Hippocampal formation (tissue), 2 donors: Measurements from ENCODE around the gene HECA.

Experiments
- DNase-seq, 2 donors: peaks; one replicate each; lab custom pipeline; 2025; lab: John Stamatoyannopoulos, UW

HECA gene

GRCh38 chr6:139161169-139161568 lies 26.3 kb downstream of the HECA start:
- DNase-seq, result no peak

DNA sequence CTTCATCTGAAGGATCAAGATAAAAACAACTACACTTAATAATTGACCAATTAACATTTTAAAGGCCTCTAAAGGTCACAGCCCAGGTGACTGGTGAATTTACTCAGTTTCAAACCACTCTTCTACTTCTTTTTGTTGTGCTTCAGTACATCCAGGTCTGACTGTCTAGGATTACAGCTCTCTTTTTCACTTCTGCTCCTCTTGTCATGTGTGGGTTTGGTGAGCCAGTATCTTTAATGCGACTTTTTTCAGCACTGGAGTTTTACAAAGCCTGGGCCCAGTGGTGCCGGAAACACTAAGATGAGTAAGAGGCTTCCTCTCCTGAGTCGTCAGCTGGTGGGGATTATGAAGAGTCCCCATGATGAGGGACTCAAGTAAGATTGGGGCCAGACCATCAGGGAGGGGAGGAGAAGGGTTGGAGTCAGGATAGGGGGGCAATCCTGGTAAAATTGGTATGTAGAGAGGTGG lies 27.0 kb downstream of the HECA start:
- DNase-seq, result no peak

- no peak for DNase-seq
These were observed 29.1 kb downstream of the HECA start for GRCh38 chr6:139164001-139164400.

GRCh38 chr6:139165324-139165723 lies 30.4 kb downstream of the HECA start:
- no peak for DNase-seq

GRCh38 chr6:139166238-139166955 lies 31.5 kb downstream of the HECA start:
- DNase-seq, result no peak

DNA sequence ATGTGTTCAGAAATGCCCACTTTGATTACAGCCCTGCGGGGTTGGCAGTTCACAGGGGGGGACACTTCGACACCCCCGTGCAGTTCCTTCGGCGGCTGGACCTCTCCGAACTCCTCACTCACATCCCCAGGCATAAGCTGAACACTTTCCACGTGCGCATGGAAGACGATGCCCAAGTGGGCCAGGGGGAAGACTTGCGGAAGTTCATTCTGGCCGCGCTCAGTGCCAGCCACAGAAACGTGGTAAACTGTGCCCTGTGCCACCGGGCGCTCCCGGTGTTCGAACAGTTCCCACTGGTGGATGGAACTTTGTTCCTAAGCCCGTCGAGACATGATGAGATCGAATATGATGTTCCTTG lies 32.1 kb downstream of the HECA start:
- no peak for DNase-seq

DNA sequence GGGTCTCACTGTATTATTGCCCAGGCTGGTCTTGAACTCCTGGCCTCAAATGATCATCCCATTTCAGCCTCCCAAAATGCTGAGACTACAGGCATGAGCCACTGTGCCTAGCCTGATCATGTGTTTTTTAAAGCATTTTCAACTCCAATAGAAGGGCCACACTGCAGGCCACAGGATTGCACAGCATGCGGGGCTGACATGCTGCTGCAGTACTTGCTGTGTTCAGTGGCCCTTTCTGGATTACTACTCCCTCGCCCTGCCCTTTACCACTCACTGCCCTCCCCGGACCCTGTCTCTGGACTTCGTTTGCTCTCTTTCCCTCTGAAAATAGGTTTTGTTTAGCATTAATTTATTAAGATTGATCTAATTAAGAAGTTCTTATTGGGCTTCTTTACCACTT lies 37.3 kb downstream of the HECA start:
- no peak for DNase-seq

DNA sequence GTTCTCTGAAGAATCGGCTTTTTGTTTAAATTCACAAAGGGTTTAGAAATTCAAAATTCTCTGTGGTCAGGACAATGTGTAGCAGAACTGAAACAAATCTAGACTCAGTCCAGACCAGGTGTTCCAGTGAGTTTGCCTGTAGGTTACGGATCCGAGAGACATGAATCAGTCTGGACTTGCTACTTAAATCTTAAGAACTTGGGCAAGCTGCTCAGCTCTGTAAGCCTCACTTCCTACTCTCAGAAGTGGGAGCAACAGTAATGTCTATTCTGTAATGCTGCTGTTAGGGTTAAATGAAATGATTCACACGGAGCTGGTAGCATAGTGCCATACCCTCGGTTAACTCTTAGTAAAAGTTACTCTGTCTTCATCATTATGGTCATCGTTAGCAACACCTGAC lies 37.7 kb downstream of the HECA start:
- DNase-seq, result no peak

DNA sequence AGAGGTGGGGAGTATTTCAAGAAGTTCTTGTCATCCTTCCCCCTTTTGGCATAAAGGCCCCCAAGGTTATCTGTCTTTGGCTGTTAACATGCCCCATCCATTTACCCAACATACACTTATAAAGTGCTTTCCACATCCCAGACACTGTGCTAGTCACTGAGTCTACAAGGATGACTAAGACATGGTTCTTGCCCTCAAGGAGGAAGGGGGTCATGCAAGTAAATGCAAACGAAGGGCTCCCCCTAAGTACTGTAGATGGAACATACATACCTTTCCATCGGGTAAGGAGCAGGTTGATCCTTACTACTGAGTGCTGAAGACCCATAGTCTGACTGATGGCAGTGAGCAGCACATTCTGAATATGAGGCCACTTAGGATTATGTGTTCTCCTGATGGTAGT lies 38.3 kb downstream of the HECA start:
- no peak for DNase-seq

- no peak for DNase-seq
These were observed 38.9 kb downstream of the HECA start for GRCh38 chr6:139173822-139174221.

GRCh38 chr6:139174961-139175360 lies 40.1 kb downstream of the HECA start:
- DNase-seq, result no peak

DNA sequence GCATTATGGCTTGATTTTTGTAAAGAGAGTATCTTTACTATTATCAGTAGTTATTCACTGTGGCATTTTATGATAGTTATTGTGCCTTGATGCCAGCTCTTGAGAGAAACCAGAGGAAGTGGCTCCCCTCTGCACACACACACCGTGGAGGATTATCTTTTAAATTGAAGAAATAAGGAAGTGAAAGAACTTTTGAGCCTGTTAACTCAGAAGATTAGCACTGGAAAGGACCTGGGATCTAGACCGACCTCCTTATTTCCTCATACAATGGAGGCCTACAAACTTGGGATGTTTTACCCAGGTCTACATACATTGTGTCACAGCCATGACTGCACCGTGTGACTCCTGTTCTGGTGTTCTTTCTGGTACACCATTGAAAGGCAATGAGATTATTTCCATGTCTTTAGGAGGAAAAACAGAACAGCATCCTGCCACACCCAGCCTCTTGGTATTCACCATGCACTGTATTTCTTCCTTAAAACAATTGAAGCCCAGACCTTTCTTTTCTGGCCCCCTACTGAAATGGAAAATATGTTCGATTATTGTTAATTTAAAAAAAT lies 40.6 kb downstream of the HECA start:
- DNase-seq, result no peak

DNA sequence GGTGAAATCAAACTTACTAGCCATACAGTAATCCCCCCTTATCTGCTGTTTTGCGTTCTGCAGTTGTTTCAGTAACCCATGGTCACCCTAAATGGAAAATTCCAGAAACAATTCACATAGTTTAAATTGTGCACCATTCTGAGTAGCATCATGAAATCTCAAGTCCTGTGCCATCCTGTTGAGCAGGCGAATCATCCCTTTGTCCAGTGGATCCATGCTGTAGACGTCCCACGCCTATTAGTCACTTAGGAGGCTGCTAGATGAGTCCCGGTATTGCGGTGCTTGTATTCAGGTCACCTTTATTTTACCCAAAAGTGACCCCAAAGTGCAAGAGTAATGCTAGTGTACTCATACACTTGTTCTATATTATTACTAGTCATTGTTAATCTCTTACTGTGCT lies 46.4 kb downstream of the HECA start:
- DNase-seq, result no peak

GRCh38 chr6:139184047-139184446 lies 49.2 kb downstream of the HECA start:
- no peak for DNase-seq

GRCh38 chr6:139184459-139184858 lies 49.6 kb downstream of the HECA start:
- DNase-seq, result no peak

DNA sequence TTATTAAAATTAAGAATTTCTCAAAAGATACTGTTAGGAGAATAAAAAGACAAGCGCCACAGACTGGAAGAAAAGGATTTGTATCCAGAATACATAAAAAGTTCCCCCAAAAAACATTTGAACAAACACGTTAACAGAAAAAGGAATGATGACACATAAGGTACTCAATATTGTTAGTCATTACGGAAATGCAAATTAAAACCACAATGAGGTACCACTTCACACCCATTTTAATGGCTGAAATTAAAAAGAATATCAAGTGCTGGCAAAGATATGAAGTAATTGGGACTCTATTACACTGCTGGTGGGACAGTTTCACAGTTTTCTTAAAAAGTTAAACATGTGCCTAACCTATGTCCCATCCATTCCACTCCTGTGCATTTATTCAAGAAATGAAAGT lies 51.4 kb downstream of the HECA start:
- no peak for DNase-seq

DNA sequence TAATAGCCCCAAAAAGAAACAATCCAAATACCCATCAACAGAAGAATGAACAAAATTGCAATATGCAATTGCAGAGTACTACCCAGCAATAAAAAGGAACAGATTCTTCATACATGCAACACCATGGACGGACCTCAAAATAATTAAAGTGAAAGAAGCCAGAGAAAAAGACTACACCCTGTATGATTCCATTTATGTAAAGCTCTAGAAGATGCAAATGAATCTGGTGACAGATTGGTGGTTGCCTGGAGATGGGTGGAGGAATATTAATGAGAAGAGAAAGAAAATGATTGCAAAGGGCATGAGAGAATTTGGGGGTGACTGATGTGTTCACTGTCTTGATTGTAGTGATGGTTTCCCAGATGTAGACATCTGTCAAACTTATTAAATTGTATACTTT lies 51.8 kb downstream of the HECA start:
- DNase-seq, result no peak

DNA sequence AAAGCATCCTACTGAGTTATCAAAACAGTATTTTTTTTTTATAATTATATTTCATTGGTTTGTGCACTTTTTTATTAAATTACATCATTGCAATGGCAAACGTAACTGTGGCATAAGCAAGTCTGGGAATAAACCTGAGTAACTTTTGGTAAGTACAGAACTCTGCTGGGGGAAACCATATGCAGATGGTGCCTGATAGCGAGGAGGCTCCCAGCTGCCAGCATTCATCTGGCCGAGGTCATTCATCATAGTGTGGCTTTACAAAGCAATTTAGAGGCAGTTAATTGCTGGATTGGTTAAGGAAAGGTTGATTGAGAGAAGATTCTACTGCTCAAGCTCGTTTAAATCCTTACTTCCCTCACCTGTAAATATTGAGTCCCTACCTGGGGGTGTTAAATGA lies 52.6 kb downstream of the HECA start:
- no peak for DNase-seq

- DNase-seq, result no peak
These were observed 54.8 kb downstream of the HECA start for GRCh38 chr6:139189665-139190064.

DNA sequence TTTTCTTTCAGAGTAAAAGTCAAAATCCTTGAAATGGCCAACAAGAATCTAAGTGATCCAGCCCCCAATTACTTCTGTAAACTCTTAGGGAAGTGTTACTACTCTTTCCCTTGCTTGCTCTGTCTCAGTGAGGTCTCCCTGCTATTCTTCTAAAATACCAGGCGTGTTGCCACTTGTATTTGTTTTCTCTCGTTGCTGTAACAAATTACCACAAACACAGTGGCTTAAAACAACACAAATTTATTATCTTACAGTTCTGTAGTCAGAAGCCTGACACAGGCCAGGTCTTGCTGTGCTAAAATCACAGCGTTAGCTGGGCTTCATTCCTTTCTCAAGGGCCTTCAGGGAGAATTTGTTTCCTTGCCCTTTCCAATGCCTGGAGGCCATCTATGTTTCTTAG lies 59.9 kb downstream of the HECA start:
- no peak for DNase-seq

DNA sequence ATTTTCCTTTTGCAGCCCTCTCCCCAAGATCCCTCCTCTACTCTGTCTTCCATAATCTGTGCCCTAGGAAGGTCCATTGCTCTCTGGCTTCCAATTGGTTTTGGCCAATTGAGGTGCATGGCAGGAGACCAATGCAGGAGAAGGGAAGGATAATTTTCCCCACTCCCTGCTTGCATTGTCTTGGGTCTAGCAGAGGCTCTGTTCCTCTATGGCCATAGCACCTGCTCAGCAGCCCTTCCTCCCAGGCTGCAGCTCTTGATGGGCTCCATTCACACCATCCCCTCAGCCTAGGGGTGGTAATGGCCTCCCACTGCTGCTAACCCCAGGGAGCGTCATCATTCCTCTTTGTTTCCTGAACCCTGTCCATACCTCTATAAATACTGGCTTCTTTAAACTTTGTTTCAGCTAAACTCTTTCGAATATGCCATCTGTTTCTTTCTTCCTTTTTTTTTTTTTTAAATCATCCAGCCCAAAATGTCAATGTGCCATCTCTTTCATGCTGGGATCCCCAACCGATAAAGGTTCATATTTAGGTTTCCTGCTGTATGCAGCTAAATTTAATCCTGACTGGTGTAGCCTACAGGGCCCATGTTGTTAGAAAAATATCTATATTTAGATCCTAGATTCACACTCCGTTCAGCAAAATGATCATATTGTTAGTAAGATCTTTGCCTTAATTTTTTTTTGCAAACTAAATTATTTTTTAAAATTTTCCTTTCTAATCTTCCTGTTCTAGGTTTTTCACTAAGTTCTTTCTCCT lies 63.8 kb downstream of the HECA start:
- DNase-seq, result no peak

- no peak for DNase-seq
These were observed 66.5 kb downstream of the HECA start for GRCh38 chr6:139201378-139201777.

- no peak for DNase-seq
These were observed 70.1 kb downstream of the HECA start for GRCh38 chr6:139204978-139205377.
